Loucy (cell line): ENCODE results near the gene RBKS.

ENCODE experiments used
- H2AFZ ChIP-seq: fragments of 200-600 bp; sonication (generic); 2 replicates; pipeline ENCODE4 v1.6.0; 2016; ENCODE audit warnings: antibody characterized with exemption, mild to moderate bottlenecking, low read length, moderate library complexity
- H3F3A ChIP-seq: fragments of 200-600 bp; 2 replicates; pipeline ENCODE4 v1.6.0; 2016; ENCODE audit warnings: antibody characterized with exemption, low read depth, mild to moderate bottlenecking
- H3K27me3 ChIP-seq: fragments of 200-600 bp; sonication (generic); 2 replicates; pipeline ENCODE4 v1.6.1; 2014; ENCODE audit warnings: low read length, mild to moderate bottlenecking; ENCODE audit not compliant: insufficient read depth, poor library complexity, severe bottlenecking
- H3K36me3 ChIP-seq: fragments of 200-600 bp; sonication (generic); 2 replicates; pipeline ENCODE4 v1.6.1; 2016; ENCODE audit warnings: low read length; ENCODE audit not compliant: insufficient read depth
- H3K4me1 ChIP-seq: fragments of 200-600 bp; sonication (generic); 2 replicates; pipeline ENCODE4 v1.5.1; 2014; ENCODE audit warnings: low read length, mild to moderate bottlenecking; ENCODE audit not compliant: insufficient read depth, poor library complexity, severe bottlenecking
- H3K4me2 ChIP-seq: fragments of 200-600 bp; sonication (generic); 2 replicates; pipeline ENCODE4 v1.6.0; 2014; ENCODE audit warnings: antibody characterized with exemption, low read length, low read depth, mild to moderate bottlenecking; ENCODE audit not compliant: poor library complexity, severe bottlenecking
- H3K4me3 ChIP-seq: fragments of 200-600 bp; sonication (generic); 2 replicates; pipeline ENCODE4 v1.5.1; 2014; ENCODE audit warnings: low read length, mild to moderate bottlenecking, mixed read lengths; ENCODE audit not compliant: poor library complexity, severe bottlenecking
- H3K79me2 ChIP-seq: fragments of 200-600 bp; sonication (generic); 2 replicates; pipeline ENCODE4 v1.6.1; 2014; ENCODE audit warnings: low read length; ENCODE audit not compliant: insufficient read depth
- H3K9ac ChIP-seq: fragments of 200-600 bp; sonication (generic); 2 replicates; pipeline ENCODE4 v1.6.0; 2014; ENCODE audit warnings: mild to moderate bottlenecking, low read depth, low read length, moderate library complexity; ENCODE audit not compliant: poor library complexity, severe bottlenecking
- H3K9me2 ChIP-seq: fragments of 200-600 bp; sonication (generic); replicated peaks from 2 replicates; pipeline ENCODE4 v1.6.1; 2016; ENCODE audit warnings: low read depth, low read length, mixed read lengths
- H3K9me3 ChIP-seq: fragments of 200-600 bp; sonication (generic); 2 replicates; pipeline ENCODE4 v1.6.1; 2014; ENCODE audit warnings: mild to moderate bottlenecking, antibody characterized with exemption, low read length, low read depth; ENCODE audit not compliant: insufficient read depth
- H4K20me1 ChIP-seq: fragments of 200-600 bp; sonication (generic); 2 replicates; pipeline ENCODE4 v1.6.0; 2014; ENCODE audit warnings: antibody characterized with exemption, low read length, mild to moderate bottlenecking; ENCODE audit not compliant: insufficient read depth, poor library complexity, severe bottlenecking
- EZH2phosphoT487 ChIP-seq: fragments of 200-600 bp; IDR thresholded peaks from 2 replicates; pipeline ENCODE4 v1.6.1; 2018; ENCODE audit warnings: antibody characterized with exemption, mild to moderate bottlenecking, moderate library complexity, borderline replicate concordance
- TF ChIP-seq, protein P1 (sequence below): fragments of 200-600 bp; sonication (generic); conservative IDR thresholded peaks from 2 replicates; pipeline ENCODE4 v1.5.1; 2014; ENCODE audit warnings: mild to moderate bottlenecking, antibody characterized with exemption, low read length

Gene RBKS

DNA sequence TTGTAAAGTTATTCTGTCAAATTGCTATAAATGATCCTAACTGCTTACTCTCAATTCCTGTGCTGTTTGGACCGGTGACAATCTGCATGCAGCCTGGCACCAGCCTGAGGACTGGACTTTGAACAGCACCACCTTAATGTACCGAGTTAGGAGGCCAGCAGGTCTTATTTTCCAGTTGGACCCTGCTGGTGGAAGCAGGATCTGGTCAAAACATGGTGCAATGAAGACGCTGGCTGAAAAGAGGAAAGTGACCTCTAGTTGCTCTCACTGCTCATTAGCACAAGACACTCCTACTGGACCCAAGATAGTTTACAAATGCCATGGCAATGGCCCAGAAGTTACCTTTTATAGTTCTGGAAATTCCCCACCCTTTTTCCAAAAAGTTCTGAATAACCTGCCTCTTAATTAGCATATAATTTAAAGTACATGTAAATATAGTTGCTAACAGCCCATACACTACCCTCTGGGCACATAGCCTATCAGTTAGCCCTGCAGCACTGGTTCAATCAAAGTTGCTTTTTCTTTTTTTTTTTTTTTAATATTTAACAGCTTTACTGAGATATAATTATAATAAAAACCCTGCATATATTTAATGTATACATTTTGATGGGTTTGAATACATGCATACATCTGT lies 35.8 kb downstream of the RBKS start:
- no peaks in the 10 kb centered on the region for H3K4me1 ChIP-seq
- TF ChIP-seq, protein P1, sequence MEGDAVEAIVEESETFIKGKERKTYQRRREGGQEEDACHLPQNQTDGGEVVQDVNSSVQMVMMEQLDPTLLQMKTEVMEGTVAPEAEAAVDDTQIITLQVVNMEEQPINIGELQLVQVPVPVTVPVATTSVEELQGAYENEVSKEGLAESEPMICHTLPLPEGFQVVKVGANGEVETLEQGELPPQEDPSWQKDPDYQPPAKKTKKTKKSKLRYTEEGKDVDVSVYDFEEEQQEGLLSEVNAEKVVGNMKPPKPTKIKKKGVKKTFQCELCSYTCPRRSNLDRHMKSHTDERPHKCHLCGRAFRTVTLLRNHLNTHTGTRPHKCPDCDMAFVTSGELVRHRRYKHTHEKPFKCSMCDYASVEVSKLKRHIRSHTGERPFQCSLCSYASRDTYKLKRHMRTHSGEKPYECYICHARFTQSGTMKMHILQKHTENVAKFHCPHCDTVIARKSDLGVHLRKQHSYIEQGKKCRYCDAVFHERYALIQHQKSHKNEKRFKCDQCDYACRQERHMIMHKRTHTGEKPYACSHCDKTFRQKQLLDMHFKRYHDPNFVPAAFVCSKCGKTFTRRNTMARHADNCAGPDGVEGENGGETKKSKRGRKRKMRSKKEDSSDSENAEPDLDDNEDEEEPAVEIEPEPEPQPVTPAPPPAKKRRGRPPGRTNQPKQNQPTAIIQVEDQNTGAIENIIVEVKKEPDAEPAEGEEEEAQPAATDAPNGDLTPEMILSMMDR = no peak
- TF ChIP-seq EZH2phosphoT487 = no peak
- H3K79me2 ChIP-seq = no peaks in the 10 kb centered on the region
- H2AFZ ChIP-seq = no peak overlapping the region
- H3F3A ChIP-seq = no peaks in the 10 kb centered on the region
- no peaks in the 10 kb centered on the region for H4K20me1 ChIP-seq
- no peaks in the 10 kb centered on the region for H3K27me3 ChIP-seq
- no peak overlapping the region for H3K4me3 ChIP-seq
- no peaks in the 10 kb centered on the region for H3K9me2 ChIP-seq
- H3K9ac ChIP-seq = no peak overlapping the region
- peaks cover 3% of the 10 kb centered on the region; the same call in 1 of the 2 replicates for H3K9me3 ChIP-seq
- H3K36me3 ChIP-seq = no peaks in the 10 kb centered on the region
- H3K4me2 ChIP-seq = no peak overlapping the region

- no peak overlapping the region for H3K9ac ChIP-seq
- TF ChIP-seq, protein P1 = no peak
- no peak for TF ChIP-seq EZH2phosphoT487
- no peaks in the 10 kb centered on the region for H3K79me2 ChIP-seq
- no peaks in the 10 kb centered on the region for H3K9me2 ChIP-seq
- no peaks in the 10 kb centered on the region for H3K36me3 ChIP-seq
- peaks cover under 1% of the 10 kb centered on the region; the same call in 1 of the 2 replicates for H3K9me3 ChIP-seq
- no peaks in the 10 kb centered on the region for H3F3A ChIP-seq
- no peaks in the 10 kb centered on the region for H4K20me1 ChIP-seq
- no peak overlapping the region for H2AFZ ChIP-seq
- no peaks in the 10 kb centered on the region for H3K4me1 ChIP-seq
- no peak overlapping the region for H3K4me2 ChIP-seq
- no peak overlapping the region for H3K4me3 ChIP-seq
- no peaks in the 10 kb centered on the region for H3K27me3 ChIP-seq
These were observed 37.5 kb downstream of the RBKS start for GRCh38 chr2:27852691-27853090.

GRCh38 chr2:27849558-27850205 lies 40.5 kb downstream of the RBKS start:
- Histone ChIP-seq H2AFZ (no peak overlapping the region), H3K4me1 (no peaks in the 10 kb centered on the region), H3K36me3 (no peaks in the 10 kb centered on the region), H3K9me2 (no peaks in the 10 kb centered on the region), H4K20me1 (no peaks in the 10 kb centered on the region), H3K9ac (no peak overlapping the region), H3K79me2 (no peaks in the 10 kb centered on the region), H3F3A (no peaks in the 10 kb centered on the region), H3K4me2 (no peak overlapping the region), H3K4me3 (no peak overlapping the region), H3K9me3 (no peaks in the 10 kb centered on the region), H3K27me3 (no peaks in the 10 kb centered on the region)
- no peak for TF ChIP-seq EZH2phosphoT487
- TF ChIP-seq, protein P1 = no peak
